Large intestine (tissue), 3 donors: ENCODE results near the gene C3orf80. TPM values are rescaled to one million over a fixed set of nuclear protein-coding genes. Genes with fewer than 3 reads are reported as not detected.

Source experiments
- DNase-seq, 2 donors: peaks; one replicate each; pipeline versions ENCODE4 v3.0.0 to v3.0.0-alpha.2; 2013
- H3K27ac ChIP-seq: one replicate; pipeline ENCODE4 v1.5.1; 2013; ENCODE audit warnings: low read length
- H3K27me3 ChIP-seq: 2 replicates; pipeline ENCODE4 v1.6.1; 2013; ENCODE audit warnings: low read length; ENCODE audit not compliant: control insufficient read depth, insufficient read depth
- H3K36me3 ChIP-seq: 2 replicates; pipeline ENCODE4 v1.6.1; 2013; ENCODE audit warnings: low read length; ENCODE audit not compliant: control insufficient read depth, insufficient read depth
- H3K4me1 ChIP-seq: one replicate; pipeline ENCODE4 v1.6.1; 2013; ENCODE audit warnings: low read length; ENCODE audit not compliant: control insufficient read depth, insufficient read depth
- H3K4me3 ChIP-seq: one replicate; pipeline ENCODE4 v1.5.1; 2013; ENCODE audit warnings: low read length
- H3K9me3 ChIP-seq: one replicate; pipeline ENCODE4 v1.6.1; 2013; ENCODE audit warnings: mild to moderate bottlenecking, low read depth, low read length, moderate library complexity; ENCODE audit not compliant: control insufficient read depth
- WGBS: methylation state at CpG from one replicate; pipeline ENCODE4 v1.1.5; 2013; ENCODE audit warnings: low lambda C conversion rate; ENCODE audit not compliant: insufficient coverage; 5-methylcytosine and 5-hydroxymethylcytosine counted together
- polyA plus RNA-seq: library from polyadenylated mRNA; unstranded; fragments of 120-200 nt; gene quantifications from one replicate; pipeline ENCODE4 v1.2.1, GENCODE V29; 2013

Gene C3orf80
- polyA plus RNA-seq, 1 donor = 0.72 TPM

GRCh38 chr3:160210799-160211221, 14.4 kb upstream of the C3orf80 start:
- Histone ChIP-seq H3K27me3 (peaks cover 3% of the 10 kb centered on the region), H3K4me1 (no peaks in the 10 kb centered on the region), H3K4me3 (no peak overlapping the region), H3K9me3 (no peaks in the 10 kb centered on the region), H3K27ac (no peak overlapping the region), H3K36me3 (no peaks in the 10 kb centered on the region)
- no CpG with 5 or more reads among the region's 1 CpG for WGBS
- peak; percentile 31 to 55 for DNase-seq

DNA sequence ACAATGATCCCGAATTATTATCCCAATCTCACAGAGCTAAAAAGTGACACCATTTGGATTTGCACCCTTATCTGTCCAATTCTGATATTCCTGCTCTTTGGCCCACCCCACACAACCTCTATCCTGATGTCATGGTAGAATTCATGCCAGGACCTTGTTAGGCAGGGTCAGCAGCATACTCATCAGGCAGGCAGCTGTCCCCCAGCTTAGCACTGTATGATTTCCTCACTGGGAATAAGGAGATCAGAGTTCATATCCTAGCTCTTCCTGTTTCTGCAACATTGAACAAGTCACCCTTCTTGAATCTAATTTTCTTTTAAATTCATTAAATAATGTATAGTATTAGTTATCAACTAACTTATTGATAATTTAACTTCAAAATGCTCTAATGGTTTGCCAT, 12.0 kb upstream of the C3orf80 start:
- WGBS = no CpG with 5 or more reads among the region's 1 CpG
- DNase-seq = no peak
- H3K27ac ChIP-seq = no peak overlapping the region

GRCh38 chr3:160217675-160218074, 7.5 kb upstream of the C3orf80 start:
- no peak for DNase-seq
- no CpG with 5 or more reads among the region's 4 CpGs for WGBS
- H3K4me3 ChIP-seq = no peak overlapping the region
- H3K36me3 ChIP-seq = no peaks in the 10 kb centered on the region
- no peaks in the 10 kb centered on the region for H3K4me1 ChIP-seq
- H3K9me3 ChIP-seq = no peaks in the 10 kb centered on the region
- no peak overlapping the region for H3K27ac ChIP-seq
- H3K27me3 ChIP-seq = peaks cover 33% of the 10 kb centered on the region

More for the DNA sequence above, 12.0 kb upstream of the C3orf80 start:
- no peaks in the 10 kb centered on the region for H3K36me3 ChIP-seq
- H3K4me1 ChIP-seq = no peaks in the 10 kb centered on the region
- H3K9me3 ChIP-seq = no peaks in the 10 kb centered on the region
- H3K4me3 ChIP-seq = no peak overlapping the region
- H3K27me3 ChIP-seq = peaks cover 9% of the 10 kb centered on the region

DNA sequence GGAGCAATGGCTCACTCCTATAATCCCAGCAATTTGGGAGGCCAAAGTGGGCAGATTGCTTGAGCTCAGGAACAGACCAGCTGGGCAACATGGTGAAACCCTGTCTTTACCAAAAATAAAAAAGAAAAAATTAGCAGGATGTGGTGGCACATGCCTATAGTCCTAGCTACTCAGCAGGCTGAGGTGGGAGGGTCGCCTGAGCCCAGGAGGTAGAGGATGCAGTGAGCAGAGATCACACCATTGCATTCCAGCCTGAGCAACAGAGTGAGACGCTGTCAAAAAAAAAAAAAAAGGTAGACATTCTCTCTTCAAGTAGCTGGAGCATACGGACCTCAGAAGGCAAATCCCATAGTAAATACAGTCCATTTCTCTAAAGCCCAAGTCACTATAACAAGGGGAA, 7.1 kb upstream of the C3orf80 start:
- H3K4me1 ChIP-seq = no peaks in the 10 kb centered on the region
- no peak overlapping the region for H3K4me3 ChIP-seq
- no peak overlapping the region for H3K27ac ChIP-seq
- H3K9me3 ChIP-seq = no peaks in the 10 kb centered on the region
- WGBS = no CpG with 5 or more reads among the region's 3 CpGs
- H3K27me3 ChIP-seq = peaks cover 37% of the 10 kb centered on the region
- DNase-seq = no peak
- H3K36me3 ChIP-seq = no peaks in the 10 kb centered on the region

- no peak for DNase-seq
- WGBS = 100% methylated on average over 1 of the region's 2 CpGs
- no peak overlapping the region for H3K4me3 ChIP-seq
- H3K27ac ChIP-seq = no peak overlapping the region
- peaks cover 54% of the 10 kb centered on the region for H3K27me3 ChIP-seq
- H3K4me1 ChIP-seq = no peaks in the 10 kb centered on the region
- no peaks in the 10 kb centered on the region for H3K36me3 ChIP-seq
- H3K9me3 ChIP-seq = no peaks in the 10 kb centered on the region
Observed at GRCh38 chr3:160220038-160220437, 5.2 kb upstream of the C3orf80 start.

DNA sequence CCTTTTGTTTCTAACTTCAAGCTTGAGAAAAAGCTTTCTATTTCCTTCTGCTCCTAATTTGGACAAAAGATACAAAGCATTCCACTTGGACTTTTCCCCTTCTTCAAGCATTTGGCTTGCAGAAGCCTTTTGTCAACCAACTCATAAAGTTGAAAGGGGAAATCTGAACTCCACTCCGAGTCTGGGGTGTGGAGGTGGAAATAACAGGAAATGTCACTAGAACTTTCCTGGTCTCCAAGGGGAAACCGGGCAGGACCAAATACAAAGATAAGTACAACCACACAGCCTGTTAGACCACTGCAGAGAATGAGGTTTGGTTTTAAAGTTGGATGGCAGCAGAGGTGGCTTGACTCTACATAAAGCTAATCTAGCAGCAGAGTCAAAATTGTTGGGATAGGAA, 4.2 kb upstream of the C3orf80 start:
- H3K4me1 ChIP-seq = no peaks in the 10 kb centered on the region
- no peak for DNase-seq

GRCh38 chr3:160224256-160224655, 966 bp upstream of the C3orf80 start:
- H3K27me3 ChIP-seq = peaks cover 63% of the 10 kb centered on the region
- no peak overlapping the region for H3K27ac ChIP-seq
- no CpG with 5 or more reads among the region's 12 CpGs for WGBS
- peaks cover 8% of the 10 kb centered on the region for H3K4me1 ChIP-seq
- no peaks in the 10 kb centered on the region for H3K36me3 ChIP-seq
- DNase-seq = peak in 1 of 2 donors; percentile 10
- peaks cover 4% of the 10 kb centered on the region for H3K9me3 ChIP-seq
- no peak overlapping the region for H3K4me3 ChIP-seq

More for the DNA sequence above, 4.2 kb upstream of the C3orf80 start:
- Histone ChIP-seq H3K9me3 (no peaks in the 10 kb centered on the region), H3K27ac (no peak overlapping the region), H3K4me3 (no peak overlapping the region), H3K36me3 (no peaks in the 10 kb centered on the region), H3K27me3 (peaks cover 60% of the 10 kb centered on the region)
- whole genome bisulfite sequencing = 20% methylated on average over 1 of the region's 2 CpGs

- Histone ChIP-seq H3K9me3 (peaks cover 4% of the 10 kb centered on the region), H3K27me3 (peaks cover 64% of the 10 kb centered on the region), H3K36me3 (no peaks in the 10 kb centered on the region), H3K27ac (no peak overlapping the region), H3K4me3 (peak overlapping the region; percentile 40), H3K4me1 (peaks cover 8% of the 10 kb centered on the region)
- 0% methylated on average over 2 of the region's 16 CpGs for WGBS
- DNase-seq = no peak
Observed at GRCh38 chr3:160224811-160225175, 429 bp upstream of the C3orf80 start.

- Histone ChIP-seq H3K36me3 (no peaks in the 10 kb centered on the region), H3K27ac (no peak overlapping the region), H3K4me3 (peak overlapping the region; percentile 9), H3K27me3 (peaks cover 62% of the 10 kb centered on the region), H3K9me3 (peaks cover 4% of the 10 kb centered on the region), H3K4me1 (peaks cover 8% of the 10 kb centered on the region)
- peak in 1 of 2 donors; percentile 46 for DNase-seq
- no CpG with 5 or more reads among the region's 87 CpGs for WGBS
Observed at GRCh38 chr3:160226026-160226907, 1.0 kb downstream of the C3orf80 start.

DNA sequence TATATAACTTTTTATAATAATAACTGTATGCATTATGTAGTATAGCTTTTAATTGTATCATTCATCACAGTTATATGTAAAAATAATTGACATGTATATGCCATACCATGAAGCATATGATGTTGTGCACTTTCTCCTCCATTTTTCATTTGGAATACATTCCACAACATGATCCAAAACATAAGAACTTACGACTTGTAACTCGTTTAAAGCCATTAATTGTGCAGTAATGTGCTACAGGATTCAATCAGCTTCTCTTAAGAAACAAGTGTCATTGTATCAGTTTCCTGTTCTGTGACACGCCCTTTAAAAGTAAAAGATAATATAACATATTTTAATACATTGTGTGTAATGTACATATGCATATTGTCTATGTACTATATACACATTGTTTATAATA, 2.2 kb downstream of the C3orf80 start:
- Histone ChIP-seq H3K9me3 (peaks cover 4% of the 10 kb centered on the region), H3K4me1 (peaks cover 8% of the 10 kb centered on the region), H3K36me3 (no peaks in the 10 kb centered on the region), H3K27me3 (peaks cover 56% of the 10 kb centered on the region), H3K4me3 (no peak overlapping the region), H3K27ac (no peak overlapping the region)
- WGBS = 100% methylated on average over 1 of the region's 3 CpGs
- no peak for DNase-seq

DNA sequence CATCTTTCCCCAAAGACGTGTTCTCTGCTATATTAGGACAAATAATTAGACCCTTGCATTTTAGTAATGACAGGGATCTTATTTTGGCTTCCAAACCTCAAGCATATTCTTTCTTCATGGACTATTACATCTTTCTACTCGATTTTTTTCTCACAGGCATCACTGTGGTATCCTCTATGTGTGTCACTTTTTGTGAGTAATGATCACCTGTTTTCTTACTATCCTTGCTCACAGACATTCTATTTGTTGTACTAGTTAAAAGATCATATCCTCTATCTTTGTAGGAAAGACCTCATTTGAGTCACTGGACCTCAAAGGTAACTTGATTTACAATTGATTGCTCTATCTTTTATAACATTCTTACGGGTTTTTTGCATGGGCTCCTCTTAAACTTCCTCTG, 6.8 kb downstream of the C3orf80 start:
- H3K9me3 ChIP-seq = no peaks in the 10 kb centered on the region
- DNase-seq = no peak
- H3K4me1 ChIP-seq = no peaks in the 10 kb centered on the region
- no peak overlapping the region for H3K27ac ChIP-seq
- H3K36me3 ChIP-seq = no peaks in the 10 kb centered on the region
- 60% methylated on average over 3 of the region's 3 CpGs for WGBS
- peaks cover 19% of the 10 kb centered on the region for H3K27me3 ChIP-seq
- no peak overlapping the region for H3K4me3 ChIP-seq
